ENCODE results near the gene ARHGAP26. TPM values are rescaled to one million over a fixed set of nuclear protein-coding genes. Genes with fewer than 3 reads are reported as not detected.

ARHGAP26 gene
- polyA plus RNA-seq, 4 donors: 10.4 to 12.2 (median 11.0) TPM

- DNase-seq (ENCODE audit: low read depth in 4 of 4, low spot score in 3 of 4): no peak
Measured at GRCh38 chr5:143142596-143143435, 372.6 kb downstream of the ARHGAP26 start.

- DNase-seq (ENCODE audit: low read depth in 4 of 4, low spot score in 3 of 4): no peak
Measured at GRCh38 chr5:143143973-143144372, 373.8 kb downstream of the ARHGAP26 start.

- DNase-seq (ENCODE audit: low read depth in 4 of 4, low spot score in 3 of 4): no peak
Measured at GRCh38 chr5:143145243-143146160, 375.3 kb downstream of the ARHGAP26 start.

GRCh38 chr5:143146161-143146560 is 376.0 kb downstream of the ARHGAP26 start:
- no peak for DNase-seq (ENCODE audit: low read depth in 4 of 4, low spot score in 3 of 4)

GRCh38 chr5:143147383-143147782 is 377.2 kb downstream of the ARHGAP26 start:
- no peak for DNase-seq (ENCODE audit: low read depth in 4 of 4, low spot score in 3 of 4)

GRCh38 chr5:143147902-143148301 is 377.7 kb downstream of the ARHGAP26 start:
- DNase-seq (ENCODE audit: low read depth in 4 of 4, low spot score in 3 of 4): peak in 1 of 4 donors; percentile 61

- DNase-seq (ENCODE audit: low read depth in 4 of 4, low spot score in 3 of 4): no peak
Measured at GRCh38 chr5:143148771-143149170, 378.6 kb downstream of the ARHGAP26 start.

- DNase-seq (ENCODE audit: low read depth in 4 of 4, low spot score in 3 of 4): no peak
Measured at GRCh38 chr5:143149759-143150158, 379.6 kb downstream of the ARHGAP26 start.

GRCh38 chr5:143151056-143151700 is 381.0 kb downstream of the ARHGAP26 start:
- DNase-seq (ENCODE audit: low read depth in 4 of 4, low spot score in 3 of 4): no peak

- DNase-seq (ENCODE audit: low read depth in 4 of 4, low spot score in 3 of 4): no peak
Measured at GRCh38 chr5:143152445-143152844, 382.3 kb downstream of the ARHGAP26 start.

GRCh38 chr5:143153332-143154119 is 383.3 kb downstream of the ARHGAP26 start:
- no peak for DNase-seq (ENCODE audit: low read depth in 4 of 4, low spot score in 3 of 4)

GRCh38 chr5:143154510-143155370 is 384.6 kb downstream of the ARHGAP26 start:
- no peak for DNase-seq (ENCODE audit: low read depth in 4 of 4, low spot score in 3 of 4)

GRCh38 chr5:143155455-143155854 is 385.3 kb downstream of the ARHGAP26 start:
- DNase-seq (ENCODE audit: low read depth in 4 of 4, low spot score in 3 of 4): no peak

- DNase-seq (ENCODE audit: low read depth in 4 of 4, low spot score in 3 of 4): no peak
Measured at GRCh38 chr5:143156086-143156485, 385.9 kb downstream of the ARHGAP26 start.

- DNase-seq (ENCODE audit: low read depth in 4 of 4, low spot score in 3 of 4): no peak
Measured at GRCh38 chr5:143156572-143156971, 386.4 kb downstream of the ARHGAP26 start.

GRCh38 chr5:143159031-143159430 is 388.9 kb downstream of the ARHGAP26 start:
- no peak for DNase-seq (ENCODE audit: low read depth in 4 of 4, low spot score in 3 of 4)

GRCh38 chr5:143161885-143162540 is 391.8 kb downstream of the ARHGAP26 start:
- DNase-seq (ENCODE audit: low read depth in 4 of 4, low spot score in 3 of 4): no peak

GRCh38 chr5:143162810-143163209 is 392.6 kb downstream of the ARHGAP26 start:
- DNase-seq (ENCODE audit: low read depth in 4 of 4, low spot score in 3 of 4): no peak

- no peak for DNase-seq (ENCODE audit: low read depth in 4 of 4, low spot score in 3 of 4)
Measured at GRCh38 chr5:143164557-143164956, 394.4 kb downstream of the ARHGAP26 start.
